Type B pancreatic cell (in vitro differentiated cells): ENCODE measurements around the gene IFNB1. TPM values are rescaled to one million over a fixed set of nuclear protein-coding genes. Genes with fewer than 3 reads are reported as not detected.

ENCODE experiments used
- DNase-seq: peaks from one replicate; pipeline ENCODE4 v3.0.0; 2021; ENCODE audit warnings: mixed read lengths; ENCODE audit not compliant: unreplicated experiment; ENCODE audit errors: extremely low spot score
- H3K27ac Mint-ChIP-seq: 2 replicates; pipeline ENCODE4 v1.8.0; 2021; ENCODE audit warnings: mild to moderate bottlenecking, mixed read lengths
- H3K27me3 Mint-ChIP-seq: 2 replicates; pipeline ENCODE4 v1.8.0; 2021; ENCODE audit warnings: mixed read lengths
- H3K36me3 Mint-ChIP-seq: 2 replicates; pipeline ENCODE4 v1.8.0; 2021; ENCODE audit warnings: mixed read lengths
- H3K4me1 Mint-ChIP-seq: one replicate; pipeline ENCODE4 v1.8.0; 2021; ENCODE audit warnings: mixed read lengths; ENCODE audit not compliant: unreplicated experiment
- H3K4me3 Mint-ChIP-seq: 2 replicates; pipeline ENCODE4 v1.8.0; 2021; ENCODE audit warnings: mild to moderate bottlenecking, mixed read lengths
- H3K9me3 Mint-ChIP-seq: 2 replicates; pipeline ENCODE4 v1.8.0; 2021; ENCODE audit warnings: mixed read lengths
- CTCF ChIP-seq: fragments of 200-600 bp; sonication (generic); conservative IDR thresholded peaks from 2 replicates; pipeline ENCODE4 v1.5.0; 2021; ENCODE audit warnings: antibody characterized with exemption, mild to moderate bottlenecking
- total RNA-seq: library from RNA; stranded (reverse); gene quantifications from 2 replicates; pipeline ENCODE4 v1.2.1, GENCODE V29; 2021; ENCODE audit warnings: low replicate concordance

IFNB1 gene
- total RNA-seq, 1 donor from 2014 or later: not detected

- Mint-ChIP-seq H3K27ac (no peak within 1 kb of the TSS), H3K4me1 (peaks cover 6% of the 10 kb centered on the region), H3K27me3 (peaks cover 4% of the 10 kb centered on the region)
These were observed 46.5 kb downstream of the IFNB1 start, which contains the start of gene HACD4 for GRCh38 chr9:21031091-21031807. HACD4 (minus strand) TSS chr9:21031640; CDS start chr9:21031590, 50 bp downstream.

DNA sequence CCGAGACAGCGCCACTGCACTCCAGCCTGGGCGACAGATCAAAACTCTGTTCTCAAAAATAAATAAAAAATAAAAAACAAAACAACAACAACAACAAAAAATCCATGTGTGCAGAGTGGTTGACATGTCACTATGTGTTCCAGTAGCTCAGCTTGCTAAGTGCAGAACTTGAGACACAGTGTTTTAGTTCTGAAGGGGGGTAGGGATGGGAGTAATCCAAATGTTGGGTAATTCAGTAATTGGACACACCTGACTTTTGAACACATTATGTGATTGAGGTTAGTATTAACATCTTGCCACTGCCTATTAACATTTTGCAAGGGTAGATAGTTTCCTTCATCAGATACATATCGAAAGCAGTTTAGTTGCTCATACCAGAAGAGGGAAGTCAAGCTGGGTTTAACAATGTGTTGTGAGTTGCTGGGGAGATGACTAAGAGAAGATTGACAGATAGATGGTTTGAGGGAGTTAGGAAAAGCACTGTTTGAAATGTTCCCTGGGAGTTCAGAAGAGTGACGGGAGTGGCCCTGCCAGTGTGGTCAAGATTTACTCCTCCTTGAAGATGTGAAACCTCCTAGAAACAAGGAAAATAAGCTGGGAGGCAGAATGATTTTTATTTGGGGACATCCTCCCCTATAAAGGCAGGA, 47.2 kb downstream of the IFNB1 start:
- peaks cover 4% of the 10 kb centered on the region for H3K27me3 Mint-ChIP-seq
- TF ChIP-seq CTCF: no peak
- no peaks in the 10 kb centered on the region for H3K9me3 Mint-ChIP-seq
- peaks cover 6% of the 10 kb centered on the region for H3K4me1 Mint-ChIP-seq
- DNase-seq: no peak
- H3K36me3 Mint-ChIP-seq: peaks cover 6% of the 10 kb centered on the region
- H3K27ac Mint-ChIP-seq: no peak overlapping the region
- H3K4me3 Mint-ChIP-seq: no peak overlapping the region

More at GRCh38 chr9:21031091-21031807, 46.5 kb downstream of the IFNB1 start, which contains the start of gene HACD4:
- no peaks in the 10 kb centered on the region for H3K9me3 Mint-ChIP-seq
- H3K36me3 Mint-ChIP-seq: peaks cover 6% of the 10 kb centered on the region
- H3K4me3 Mint-ChIP-seq: peak within 1 kb of the TSS; percentile 76
- no peak for DNase-seq
- TF ChIP-seq CTCF: no peak

DNA sequence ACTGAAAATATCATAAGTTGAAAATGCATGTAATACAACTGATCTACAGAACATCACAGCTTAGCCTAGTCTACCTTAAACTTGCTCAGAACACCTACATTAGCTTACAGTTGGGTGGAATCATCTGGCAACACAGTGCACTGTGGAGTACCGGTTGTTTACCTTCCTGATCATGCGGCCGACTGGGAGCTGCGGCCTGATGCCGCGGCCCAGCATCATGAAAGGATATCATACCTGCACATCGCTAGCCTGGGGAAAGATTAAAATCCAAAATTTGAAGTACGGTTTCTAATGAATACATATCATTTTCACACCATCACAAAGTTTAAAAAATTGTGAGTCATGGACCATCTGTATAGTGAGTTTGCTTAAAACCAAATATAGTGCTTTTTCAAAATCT, 48.1 kb downstream of the IFNB1 start:
- DNase-seq: no peak
- H3K36me3 Mint-ChIP-seq: peaks cover 6% of the 10 kb centered on the region
- peaks cover 4% of the 10 kb centered on the region for H3K27me3 Mint-ChIP-seq
- TF ChIP-seq CTCF: no peak
- no peak overlapping the region for H3K27ac Mint-ChIP-seq
- H3K4me3 Mint-ChIP-seq: no peak overlapping the region
- H3K4me1 Mint-ChIP-seq: peaks cover 6% of the 10 kb centered on the region
- no peaks in the 10 kb centered on the region for H3K9me3 Mint-ChIP-seq

DNA sequence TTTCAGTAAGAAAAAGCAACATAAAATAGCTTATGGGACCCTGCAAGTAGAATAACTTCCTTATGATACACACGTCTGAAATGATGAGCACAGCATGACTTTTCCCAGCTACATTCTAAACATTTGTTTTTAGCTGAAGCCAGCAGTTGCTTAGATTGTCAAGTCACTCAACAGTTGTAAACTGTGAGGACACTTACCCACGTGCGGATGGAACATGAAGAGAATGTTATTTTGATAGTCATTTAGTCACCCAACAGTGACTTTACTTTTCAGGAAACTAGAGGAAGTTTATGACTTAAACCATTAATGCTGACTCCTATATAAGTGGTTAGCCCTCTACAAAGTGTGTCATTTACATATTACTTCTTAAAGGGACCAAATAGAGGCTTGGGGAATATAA, 49.3 kb downstream of the IFNB1 start:
- H3K36me3 Mint-ChIP-seq: peaks cover 6% of the 10 kb centered on the region
- H3K27ac Mint-ChIP-seq: no peak overlapping the region
- no peaks in the 10 kb centered on the region for H3K9me3 Mint-ChIP-seq
- no peak for DNase-seq
- no peaks in the 10 kb centered on the region for H3K27me3 Mint-ChIP-seq
- TF ChIP-seq CTCF: no peak
- peaks cover 6% of the 10 kb centered on the region for H3K4me1 Mint-ChIP-seq
- no peak overlapping the region for H3K4me3 Mint-ChIP-seq

DNA sequence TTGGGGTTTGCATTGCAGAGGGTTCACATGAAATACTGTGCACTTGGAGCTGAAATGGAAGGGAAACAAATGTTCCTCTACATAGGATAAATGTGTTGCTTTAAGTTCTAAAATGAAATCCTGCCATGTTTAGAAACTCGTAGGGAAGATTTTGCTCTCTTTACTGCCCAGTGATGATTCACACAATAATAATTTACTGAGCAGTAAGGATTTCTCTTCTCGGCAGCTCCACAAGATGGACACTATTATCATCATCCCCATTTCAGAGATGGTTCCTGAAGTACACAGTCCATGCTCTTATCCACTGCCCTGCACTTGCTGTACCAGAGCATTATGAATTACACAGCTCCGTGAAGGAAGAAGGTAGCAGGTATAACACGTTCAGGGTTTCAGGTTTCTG, 50.4 kb downstream of the IFNB1 start:
- no peak overlapping the region for H3K4me3 Mint-ChIP-seq
- no peak for DNase-seq
- no peaks in the 10 kb centered on the region for H3K4me1 Mint-ChIP-seq
- no peaks in the 10 kb centered on the region for H3K27me3 Mint-ChIP-seq
- no peaks in the 10 kb centered on the region for H3K9me3 Mint-ChIP-seq
- H3K36me3 Mint-ChIP-seq: no peaks in the 10 kb centered on the region
- TF ChIP-seq CTCF: no peak
- no peak overlapping the region for H3K27ac Mint-ChIP-seq

Other genes with a start within 250 kb of the IFNB1 start
- 0.72 and 2.4 TPM in 2 replicates for gene HACD4, start 46.3 kb downstream of the IFNB1 start, total RNA-seq
- gene IFNW1, start 63.9 kb upstream of the IFNB1 start, total RNA-seq: not detected in 2 replicates
- gene IFNA21, start 88.7 kb upstream of the IFNB1 start, total RNA-seq: not detected in 2 replicates
- gene IFNA4, start 109.6 kb upstream of the IFNB1 start, total RNA-seq: not detected in 2 replicates
- gene IFNA7, start 124.3 kb upstream of the IFNB1 start, total RNA-seq: not detected in 2 replicates
- gene IFNA10, start 129.2 kb upstream of the IFNB1 start, total RNA-seq: not detected in 2 replicates
- not detected in 2 replicates for gene IFNA16, start 139.4 kb upstream of the IFNB1 start, total RNA-seq
- gene IFNA17, start 150.3 kb upstream of the IFNB1 start, total RNA-seq: not detected in 2 replicates
- gene IFNA14, start 162.1 kb upstream of the IFNB1 start, total RNA-seq: not detected in 2 replicates
- gene IFNA5, start 227.4 kb upstream of the IFNB1 start, total RNA-seq: not detected in 2 replicates